H1 (cell line): ENCODE results near the gene TRAF6. TPM values are rescaled to one million over a fixed set of nuclear protein-coding genes. Genes with fewer than 3 reads are reported as not detected.

Source experiments
- CTCF ChIA-PET: fragments of 300-600 bp; sonication (Branson Sonifier 250); formaldehyde crosslinking; loops from one replicate; lab custom pipeline; 2021; ENCODE audit not compliant: partially characterized antibody; lab: Charles Lee
- POLR2A ChIA-PET: fragments of 300-600 bp; sonication (Branson Sonifier 250); formaldehyde crosslinking; loops from one replicate; lab custom pipeline; 2021; ENCODE audit warnings: inconsistent platforms; ENCODE audit not compliant: partially characterized antibody; lab: Charles Lee
- DNase-seq, 2 experiments: peaks; one replicate each; pipeline versions ENCODE4 v3.0.0 to v3.0.0-alpha.2; 2010 to 2022; ENCODE audit warnings: low spot score in 2 of 2, low read depth in 1 of 2, mixed read lengths in 1 of 2
- FAIRE-seq: peaks from 2 replicates; lab custom pipeline; 2011; peaks lifted over from hg19 to GRCh38; lab: Jason Lieb, UNC
- H2AFZ ChIP-seq: 2 replicates; pipeline ENCODE4 v1.8.1; 2012; ENCODE audit warnings: low read length, inconsistent platforms
- H2AK5ac ChIP-seq: 2 replicates; pipeline ENCODE4 v1.6.1; 2013; ENCODE audit warnings: low read depth, low read length
- H2BK120ac ChIP-seq: replicated peaks from 2 replicates; pipeline ENCODE3; 2013; ENCODE audit warnings: low read depth, low read length, inconsistent platforms
- H2BK12ac ChIP-seq: 2 replicates; pipeline ENCODE4 v1.6.1; 2013; ENCODE audit warnings: low read depth, low read length
- H2BK15ac ChIP-seq: 2 replicates; pipeline ENCODE4 v1.6.1; 2013; ENCODE audit warnings: low read length
- H2BK20ac ChIP-seq: 2 replicates; pipeline ENCODE4 v1.6.1; 2013; ENCODE audit warnings: low read length
- H2BK5ac ChIP-seq: 2 replicates; pipeline ENCODE4 v1.6.1; 2013; ENCODE audit warnings: low read depth, low read length
- H3K14ac ChIP-seq: 2 replicates; pipeline ENCODE4 v1.6.1; 2013; ENCODE audit warnings: inconsistent platforms; ENCODE audit not compliant: insufficient read length
- H3K18ac ChIP-seq: 2 replicates; pipeline ENCODE4 v1.6.1; 2013; ENCODE audit warnings: low read length; ENCODE audit errors: extremely low read depth
- H3K23ac ChIP-seq: 2 replicates; pipeline ENCODE4 v1.6.1; 2013; ENCODE audit warnings: inconsistent platforms; ENCODE audit not compliant: insufficient read length
- H3K23me2 ChIP-seq: 2 replicates; pipeline ENCODE4 v1.6.1; 2013; ENCODE audit warnings: low read depth, low read length
- H3K27ac ChIP-seq: 2 replicates; pipeline ENCODE4 v1.6.1; 2011; ENCODE audit warnings: low read depth, low read length, inconsistent platforms
- H3K27me3 ChIP-seq, 4 experiments: replicated peaks in 1 of 4; 1 replicate in 1 of 4; 2 replicates in 3 of 4; pipeline versions ENCODE4 v1.6.1 to v1.8.1; 2011 to 2013; ENCODE audit warnings: low read length in 3 of 4, mild to moderate bottlenecking in 3 of 4, inconsistent platforms in 2 of 4, mixed read lengths in 2 of 4, moderate library complexity in 1 of 4; ENCODE audit not compliant: control insufficient read depth in 3 of 4, insufficient read depth in 3 of 4; ENCODE audit errors: extremely low read depth in 1 of 4
- H3K36me3 ChIP-seq, 4 experiments: 2 replicates each; pipeline versions ENCODE4 v1.6.1 to v1.8.1; 2011 to 2013; ENCODE audit warnings: mild to moderate bottlenecking in 4 of 4, low read length in 3 of 4, moderate library complexity in 2 of 4, control low read depth in 1 of 4, inconsistent platforms in 1 of 4; ENCODE audit not compliant: insufficient read depth in 4 of 4, control insufficient read depth in 2 of 4
- H3K4ac ChIP-seq: replicated peaks from 2 replicates; pipeline ENCODE3; 2013; ENCODE audit warnings: low read length, low read depth, mixed read lengths, inconsistent platforms; ENCODE audit not compliant: insufficient read length
- H3K4me1 ChIP-seq, 4 experiments: replicated peaks in 1 of 4; 1 replicate in 1 of 4; 2 replicates in 3 of 4; pipeline versions ENCODE4 v1.6.1 to v1.8.1; 2011 to 2013; ENCODE audit warnings: low read length in 3 of 4, inconsistent platforms in 2 of 4, mixed read lengths in 1 of 4; ENCODE audit not compliant: insufficient read depth in 4 of 4, control insufficient read depth in 3 of 4
- H3K4me2 ChIP-seq, 2 experiments: 2 replicates each; pipeline versions ENCODE4 v1.6.1 to v1.8.1; 2011 to 2013; ENCODE audit warnings: low read depth in 2 of 2, low read length in 2 of 2, control low read depth in 1 of 2, inconsistent platforms in 1 of 2, mild to moderate bottlenecking in 1 of 2; ENCODE audit not compliant: insufficient read depth in 1 of 2
- H3K4me3 ChIP-seq, 4 experiments: fragments of 200-600, 300-600 bp in 1 of 4; sonication (generic), shearing (Covaris generic), sonication (Bioruptor Twin) in 1 of 4; 2 replicates each; pipeline versions ENCODE4 v1.5.1 to v1.8.1; 2011 to 2016; ENCODE audit warnings: low read length in 4 of 4, low read depth in 3 of 4, control low read depth in 2 of 4, inconsistent platforms in 2 of 4, mild to moderate bottlenecking in 2 of 4, mixed read lengths in 1 of 4, moderate library complexity in 1 of 4; ENCODE audit not compliant: insufficient read depth in 2 of 4; ENCODE audit errors: extremely low read depth in 1 of 4
- H3K56ac ChIP-seq: replicated peaks from 2 replicates; pipeline ENCODE3; 2013; ENCODE audit warnings: low read depth, mild to moderate bottlenecking, mixed read lengths, low read length, inconsistent platforms; ENCODE audit not compliant: insufficient read length
- H3K79me1 ChIP-seq: 2 replicates; pipeline ENCODE4 v1.6.1; 2013; ENCODE audit warnings: low read depth, low read length, control low read depth
- H3K79me2 ChIP-seq, 2 experiments: 2 replicates each; pipeline versions ENCODE4 v1.6.1 to v1.8.1; 2012 to 2013; ENCODE audit warnings: low read length in 2 of 2, mild to moderate bottlenecking in 2 of 2, inconsistent platforms in 1 of 2; ENCODE audit not compliant: insufficient read depth in 2 of 2, control insufficient read depth in 1 of 2
- H3K9ac ChIP-seq, 4 experiments: replicated peaks in 1 of 4; 1 replicate in 1 of 4; 2 replicates in 3 of 4; pipeline versions ENCODE4 v1.6.1 to v1.8.1; 2011 to 2013; ENCODE audit warnings: low read depth in 3 of 4, low read length in 3 of 4, control low read depth in 2 of 4, mild to moderate bottlenecking in 2 of 4, moderate library complexity in 2 of 4, inconsistent platforms in 1 of 4; ENCODE audit errors: extremely low read depth in 1 of 4
- H3K9me3 ChIP-seq, 2 experiments: 2 replicates each; pipeline versions ENCODE4 v1.6.1 to v1.8.1; 2012 to 2013; ENCODE audit warnings: mild to moderate bottlenecking in 2 of 2, moderate library complexity in 2 of 2, control low read depth in 1 of 2, inconsistent platforms in 1 of 2, low read depth in 1 of 2, low read length in 1 of 2, mixed read lengths in 1 of 2; ENCODE audit not compliant: insufficient read depth in 2 of 2
- H4K20me1 ChIP-seq, 2 experiments: replicated peaks in 1 of 2; 2 replicates each; pipeline versions ENCODE3 to v1.8.1; 2011 to 2013; ENCODE audit warnings: inconsistent platforms in 2 of 2, low read length in 2 of 2, mild to moderate bottlenecking in 1 of 2; ENCODE audit not compliant: insufficient read depth in 2 of 2, control insufficient read depth in 1 of 2
- H4K5ac ChIP-seq: 2 replicates; pipeline ENCODE4 v1.6.1; 2013; ENCODE audit warnings: low read length, low read depth, mixed read lengths, inconsistent platforms; ENCODE audit not compliant: insufficient read length
- H4K8ac ChIP-seq: 2 replicates; pipeline ENCODE4 v1.8.0; 2013; ENCODE audit warnings: mild to moderate bottlenecking, moderate library complexity, low read length, inconsistent platforms; ENCODE audit not compliant: insufficient read depth; ENCODE audit errors: extremely low read depth
- H4K91ac ChIP-seq: replicated peaks from 2 replicates; pipeline ENCODE3; 2013; ENCODE audit warnings: low read length, mixed read lengths, inconsistent platforms; ENCODE audit not compliant: insufficient read length
- CEBPB ChIP-seq: IDR thresholded peaks from 2 replicates; pipeline ENCODE4 v1.6.1; 2012; ENCODE audit warnings: low read depth, low read length
- CTCF ChIP-seq, 3 experiments: IDR thresholded peaks; 1 replicate in 2 of 3; 2 replicates in 1 of 3; pipeline versions ENCODE4 v1.5.1 to v1.6.1; 2011; ENCODE audit warnings: low read length in 3 of 3, mild to moderate bottlenecking in 3 of 3, inconsistent platforms in 2 of 3, low read depth in 1 of 3, moderate library complexity in 1 of 3; ENCODE audit not compliant: insufficient read depth in 1 of 3; ENCODE audit errors: control extremely low read depth in 1 of 3
- RAD21 ChIP-seq, 2 experiments: IDR thresholded peaks in 1 of 2; conservative IDR thresholded peaks in 1 of 2; 2 replicates each; pipeline ENCODE4 v1.6.1; 2011; ENCODE audit warnings: low read depth in 2 of 2, low read length in 2 of 2, improper control_type of control experiment in 1 of 2, inconsistent platforms in 1 of 2, mild to moderate bottlenecking in 1 of 2, moderate library complexity in 1 of 2
- polyA plus RNA-seq, 7 experiments: library from polyadenylated mRNA; depleted of rRNA in 3 of 7; stranded (reverse) in 5 of 7; unstranded in 2 of 7; fragments of >200 nt in 5 of 7; fragments of 200-250 nt in 2 of 7; gene quantifications; 1 replicate in 5 of 7; 2 replicates in 1 of 7; 4 replicates in 1 of 7; pipeline versions ENCODE4 v1.2.1 to v1.2.3, GENCODE V29; 2011 to 2013; ENCODE audit warnings: missing spikeins in 2 of 7, mixed read lengths in 2 of 7
- total RNA-seq: library from RNA; stranded (reverse); fragmentation: NEBNext Ultra II Directional; extraction: Animal tissue kit (Norgen Biotek cat#: 25700); gene quantifications from 2 replicates; pipeline ENCODE4 v1.2.1, GENCODE V29; 2021

TRAF6 gene
- total and polyA plus RNA-seq, 2 of the 8 experiments (the other 6 are each of a cell fraction or from before 2014, with no cell fraction given): 4.6 to 8.8 TPM

DNA sequence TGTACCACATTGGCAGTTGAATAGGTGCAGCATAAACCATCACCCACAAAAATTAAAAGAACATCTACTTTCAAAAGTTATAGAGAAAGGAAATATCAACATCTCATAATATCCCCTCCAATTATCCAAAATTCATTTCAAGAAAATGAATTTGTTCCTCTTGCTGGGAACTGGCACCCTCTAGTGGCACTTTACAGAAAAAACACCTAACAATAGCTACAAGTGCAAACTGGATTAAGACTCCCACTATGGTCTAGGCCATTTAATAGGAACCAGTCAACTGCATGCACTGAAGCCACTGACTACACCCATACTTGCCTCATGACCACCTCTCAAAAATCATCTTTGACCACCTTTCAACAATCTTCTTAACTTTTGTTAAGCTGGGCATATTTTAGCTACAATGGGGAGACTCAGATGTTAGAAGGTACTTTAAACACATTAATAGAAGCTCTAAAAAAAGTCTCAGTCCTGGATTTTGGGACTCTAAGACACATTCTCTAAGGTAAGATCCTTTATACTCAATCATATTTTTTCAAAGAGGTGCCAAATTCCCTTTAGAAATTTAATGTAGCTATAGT is 17.3 kb downstream of the TRAF6 start:
- CTCF ChIA-PET: interaction anchor here (0.7 to 3.7 kb wide), 50 partner anchors 9 to 996 kb away, joined by 3 to 51 read pairs (median 5); partner anchors contain the start of genes COMMD9, PRR5L and TRAF6
- no peak overlapping the region for H4K91ac ChIP-seq
- no peaks in the 10 kb centered on the region for H3K9me3 ChIP-seq
- no peak overlapping the region for H2BK20ac ChIP-seq
- H3K79me2 ChIP-seq: no peaks in the 10 kb centered on the region
- DNase-seq: no peak
- H3K36me3 ChIP-seq: peaks cover 2 to 60% (median 14%) of the 10 kb centered on the region in 4 experiments; a peak in 6 of 8 replicates
- no peak overlapping the region for H3K18ac ChIP-seq
- no peak overlapping the region for H3K14ac ChIP-seq
- no peak overlapping the region for H3K4me2 ChIP-seq
- H3K27ac ChIP-seq: no peak overlapping the region
- H4K20me1 ChIP-seq: no peaks in the 10 kb centered on the region
- H3K23me2 ChIP-seq: no peaks in the 10 kb centered on the region
- H3K9ac ChIP-seq: no peak overlapping the region
- peak; percentile 98 for FAIRE-seq
- H3K4ac ChIP-seq: no peak overlapping the region
- no peak overlapping the region for H3K4me3 ChIP-seq
- H4K5ac ChIP-seq: no peak overlapping the region
- H3K4me1 ChIP-seq: no peaks in the 10 kb centered on the region
- no peaks in the 10 kb centered on the region for H3K79me1 ChIP-seq
- H2AK5ac ChIP-seq: no peak overlapping the region
- no peak overlapping the region for H2BK15ac ChIP-seq
- no peak overlapping the region for H3K23ac ChIP-seq
- no peaks in the 10 kb centered on the region for H3K27me3 ChIP-seq
- no peak overlapping the region for H2AFZ ChIP-seq
- TF ChIP-seq CTCF (IDR thresholded peaks at IDR 0.05; ENCODE audit: control extremely low read depth in 1 of 3, insufficient read depth in 1 of 3, low read depth in 1 of 3, low read length in 3 of 3) (peak in 2 of 3 experiments; percentile 49 to 74; a peak in 2 of 4 replicates), RAD21 (IDR thresholded peaks at IDR 0.05 in 1 of 2, conservative IDR thresholded peaks at IDR 0.05 in 1 of 2; ENCODE audit: low read depth in 2 of 2, low read length in 2 of 2) (peak; percentile 75 to 76), CEBPB (no peak)
- TF ChIP-seq, all 59 proteins: peak for 2
- POLR2A ChIA-PET: interaction anchor here (1.5 kb wide), 1 partner anchor 17 kb away, joined by 7 read pairs; the partner anchor contains the start of gene TRAF6
- Histone ChIP-seq H2BK12ac (no peak overlapping the region), H3K56ac (no peak overlapping the region), H2BK120ac (no peak overlapping the region), H4K8ac (no peak overlapping the region), H2BK5ac (no peak overlapping the region)
